HUES6 (cell line): ENCODE measurements around the gene KDM7A.

Source experiments
- H3K27ac ChIP-seq: 2 replicates; pipeline ENCODE4 v1.7.0; 2013; ENCODE audit warnings: low read depth, mild to moderate bottlenecking, low read length, inconsistent platforms
- H3K27me3 ChIP-seq: 2 replicates; pipeline ENCODE4 v1.6.1; 2013; ENCODE audit warnings: low read length; ENCODE audit not compliant: control insufficient read depth, insufficient read depth
- H3K36me3 ChIP-seq: 2 replicates; pipeline ENCODE4 v1.6.1; 2013; ENCODE audit warnings: low read length; ENCODE audit not compliant: control insufficient read depth, insufficient read depth
- H3K4me1 ChIP-seq: 2 replicates; pipeline ENCODE4 v1.6.1; 2013; ENCODE audit warnings: low read length; ENCODE audit not compliant: control insufficient read depth, insufficient read depth
- H3K4me3 ChIP-seq: 2 replicates; pipeline ENCODE4 v1.5.1; 2013; ENCODE audit warnings: low read depth, low read length
- H3K9ac ChIP-seq: one replicate; pipeline ENCODE4 v1.6.1; 2013; ENCODE audit warnings: mild to moderate bottlenecking, low read length
- H3K9me3 ChIP-seq: 2 replicates; pipeline ENCODE4 v1.6.1; 2013; ENCODE audit warnings: low read depth, low read length; ENCODE audit not compliant: control insufficient read depth, insufficient read depth

KDM7A gene, protein sequence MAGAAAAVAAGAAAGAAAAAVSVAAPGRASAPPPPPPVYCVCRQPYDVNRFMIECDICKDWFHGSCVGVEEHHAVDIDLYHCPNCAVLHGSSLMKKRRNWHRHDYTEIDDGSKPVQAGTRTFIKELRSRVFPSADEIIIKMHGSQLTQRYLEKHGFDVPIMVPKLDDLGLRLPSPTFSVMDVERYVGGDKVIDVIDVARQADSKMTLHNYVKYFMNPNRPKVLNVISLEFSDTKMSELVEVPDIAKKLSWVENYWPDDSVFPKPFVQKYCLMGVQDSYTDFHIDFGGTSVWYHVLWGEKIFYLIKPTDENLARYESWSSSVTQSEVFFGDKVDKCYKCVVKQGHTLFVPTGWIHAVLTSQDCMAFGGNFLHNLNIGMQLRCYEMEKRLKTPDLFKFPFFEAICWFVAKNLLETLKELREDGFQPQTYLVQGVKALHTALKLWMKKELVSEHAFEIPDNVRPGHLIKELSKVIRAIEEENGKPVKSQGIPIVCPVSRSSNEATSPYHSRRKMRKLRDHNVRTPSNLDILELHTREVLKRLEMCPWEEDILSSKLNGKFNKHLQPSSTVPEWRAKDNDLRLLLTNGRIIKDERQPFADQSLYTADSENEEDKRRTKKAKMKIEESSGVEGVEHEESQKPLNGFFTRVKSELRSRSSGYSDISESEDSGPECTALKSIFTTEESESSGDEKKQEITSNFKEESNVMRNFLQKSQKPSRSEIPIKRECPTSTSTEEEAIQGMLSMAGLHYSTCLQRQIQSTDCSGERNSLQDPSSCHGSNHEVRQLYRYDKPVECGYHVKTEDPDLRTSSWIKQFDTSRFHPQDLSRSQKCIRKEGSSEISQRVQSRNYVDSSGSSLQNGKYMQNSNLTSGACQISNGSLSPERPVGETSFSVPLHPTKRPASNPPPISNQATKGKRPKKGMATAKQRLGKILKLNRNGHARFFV

DNA sequence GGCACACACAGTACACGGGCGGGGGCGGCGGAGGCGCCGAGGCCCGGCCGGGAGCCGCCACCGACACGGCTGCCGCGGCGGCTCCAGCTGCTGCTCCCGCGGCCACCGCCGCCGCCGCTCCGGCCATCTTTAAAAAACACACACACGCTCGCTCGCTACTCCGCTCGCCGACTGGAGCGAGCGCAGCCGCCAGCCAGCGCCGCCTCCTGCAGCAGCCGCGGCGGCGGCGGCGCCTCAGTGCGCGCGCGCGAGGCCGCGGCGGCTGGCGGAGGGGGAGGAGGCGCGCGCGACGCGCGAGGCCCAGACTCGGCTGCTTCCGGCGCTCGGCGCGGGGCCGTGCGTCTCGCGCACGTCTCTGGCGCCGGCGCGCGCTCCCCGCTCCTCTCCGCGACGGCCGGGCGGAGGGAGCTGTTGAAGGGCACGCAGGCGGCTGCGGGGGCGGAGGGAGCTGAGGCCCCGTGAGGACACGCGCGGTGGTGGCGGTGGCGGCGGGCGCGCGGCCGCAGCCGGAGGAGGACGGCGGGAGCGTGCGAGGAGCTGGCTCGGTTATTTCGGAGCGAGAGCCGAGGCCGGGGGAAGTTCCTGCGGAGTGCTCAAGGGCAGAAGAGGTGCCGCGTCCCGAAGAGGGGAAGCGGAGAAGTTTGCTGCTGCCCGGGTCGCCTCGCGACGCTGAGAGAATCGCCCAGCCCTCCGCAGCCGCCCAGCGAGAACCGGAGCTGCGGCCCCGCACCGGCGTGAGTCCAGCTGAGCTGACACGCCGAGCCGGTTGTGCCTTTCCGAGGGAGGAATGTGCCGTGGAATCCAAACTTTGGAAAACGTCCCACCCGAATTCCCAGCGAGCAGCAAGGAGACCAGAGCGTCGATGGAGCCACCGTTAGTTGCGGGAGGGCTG, at the start of gene KDM7A:
TSS of gene KDM7A (minus strand) at position 173 of the 892 bp plus-strand sequence. CDS start at position 127, 46 bp downstream.
- Histone ChIP-seq H3K4me3 (peak within 1 kb of the TSS; percentile 88), H3K27ac (peak within 1 kb of the TSS; percentile 61; the same call in 1 of the 2 replicates), H3K9me3 (no peaks in the 10 kb centered on the region; the same call in 1 of the 2 replicates), H3K9ac (peak within 1 kb of the TSS; percentile 89), H3K36me3 (no peaks in the 10 kb centered on the region), H3K27me3 (peaks cover 23% of the 10 kb centered on the region), H3K4me1 (peaks cover 4% of the 10 kb centered on the region; the same call in 1 of the 2 replicates)

DNA sequence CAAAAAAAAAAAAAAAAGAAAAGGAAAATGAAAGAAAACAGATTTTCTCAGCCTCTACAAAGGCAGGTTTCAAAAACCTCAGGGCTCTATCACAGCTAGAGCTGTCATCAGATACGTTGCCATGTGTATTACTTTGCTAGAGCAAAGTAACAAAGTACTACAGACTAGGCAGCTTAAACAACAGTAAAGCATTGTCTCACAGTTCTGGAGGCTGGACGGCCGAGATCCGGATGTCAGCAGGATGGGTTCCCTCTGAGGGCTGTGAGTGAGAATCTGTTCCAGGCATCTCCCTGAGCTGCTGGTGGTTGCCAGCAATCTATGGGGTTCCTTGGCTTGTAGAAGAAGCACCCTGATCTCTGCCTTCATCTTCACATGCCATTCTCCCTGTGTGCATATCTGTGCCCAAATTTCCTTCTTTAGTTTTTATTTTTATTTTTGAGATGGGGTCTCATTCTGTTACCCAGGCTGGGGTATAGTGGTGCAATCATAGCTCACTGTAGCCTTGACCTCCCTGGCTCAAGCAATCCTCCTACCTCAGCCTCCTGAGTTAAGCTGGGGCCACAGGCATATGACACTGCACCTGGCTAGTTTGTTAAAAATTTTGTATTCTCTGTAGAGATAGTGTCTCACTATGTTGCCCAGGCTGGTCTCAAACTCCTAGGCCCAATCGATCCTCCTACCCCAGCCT, 48.9 kb upstream of the KDM7A start:
- peaks cover 11% of the 10 kb centered on the region; the same call in 1 of the 2 replicates for H3K27me3 ChIP-seq
- peaks cover 5% of the 10 kb centered on the region; the same call in 1 of the 2 replicates for H3K4me1 ChIP-seq
- H3K36me3 ChIP-seq = no peaks in the 10 kb centered on the region
- no peak overlapping the region for H3K27ac ChIP-seq
- no peak overlapping the region for H3K9ac ChIP-seq
- no peak overlapping the region for H3K4me3 ChIP-seq
- no peaks in the 10 kb centered on the region for H3K9me3 ChIP-seq

DNA sequence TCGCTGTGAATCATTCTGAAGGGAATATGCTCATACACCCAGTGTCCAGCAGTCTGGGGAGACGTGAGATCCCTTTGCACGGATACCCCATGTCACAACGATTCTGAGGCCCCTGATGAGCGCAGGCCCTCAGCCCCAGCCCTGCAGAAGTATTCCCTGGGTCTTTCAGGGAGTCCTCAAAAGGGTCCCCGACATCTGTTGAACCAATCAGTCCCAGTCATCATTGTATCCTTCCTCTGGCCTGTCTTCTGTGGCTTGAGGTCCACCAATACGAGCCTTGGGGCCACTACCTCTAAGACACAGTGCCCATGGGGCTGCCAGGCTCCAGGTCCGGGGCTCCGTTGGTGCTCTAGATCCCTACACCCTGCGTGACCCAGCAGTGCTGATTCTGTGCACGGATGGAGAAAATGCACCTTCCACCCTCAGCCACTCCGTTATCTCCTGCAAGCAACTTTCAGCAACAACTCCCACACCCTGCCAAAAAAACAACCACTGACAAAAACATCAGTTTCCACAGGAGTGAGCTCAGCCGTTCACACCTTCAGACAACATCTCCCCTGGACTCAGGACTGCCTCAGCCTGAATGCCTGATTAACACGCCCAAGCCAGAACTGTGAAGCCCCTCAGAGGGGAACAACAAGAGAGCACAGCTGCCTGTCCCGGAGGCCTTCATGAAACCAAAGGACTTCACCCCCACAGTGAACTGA, 46.9 kb upstream of the KDM7A start:
- Histone ChIP-seq H3K4me1 (no peaks in the 10 kb centered on the region), H3K9ac (no peak overlapping the region), H3K27me3 (no peaks in the 10 kb centered on the region; the same call in 1 of the 2 replicates), H3K9me3 (no peaks in the 10 kb centered on the region), H3K4me3 (no peak overlapping the region), H3K27ac (no peak overlapping the region), H3K36me3 (no peaks in the 10 kb centered on the region)

DNA sequence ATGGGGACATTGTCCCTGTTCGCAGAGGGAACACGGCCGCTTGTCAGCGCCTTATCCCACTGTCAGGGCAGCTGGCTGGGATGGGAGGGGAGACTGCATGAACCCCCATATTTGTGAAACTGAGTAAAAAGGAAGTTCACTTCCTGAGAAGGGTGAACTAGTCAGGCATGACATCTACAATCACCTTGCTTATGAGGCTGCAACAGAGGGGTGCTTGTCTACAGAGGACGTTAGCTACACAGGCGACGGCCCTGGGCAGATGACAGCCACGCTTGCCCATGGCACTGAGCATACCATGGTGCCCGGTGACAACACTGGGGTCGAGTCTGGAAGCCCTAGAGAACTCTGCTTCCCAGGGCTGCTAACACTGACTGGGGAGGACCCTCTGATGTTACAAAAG, 46.0 kb upstream of the KDM7A start:
- no peaks in the 10 kb centered on the region for H3K36me3 ChIP-seq
- no peak overlapping the region for H3K27ac ChIP-seq
- H3K4me1 ChIP-seq = no peaks in the 10 kb centered on the region
- H3K9ac ChIP-seq = no peak overlapping the region
- no peak overlapping the region for H3K4me3 ChIP-seq
- no peaks in the 10 kb centered on the region for H3K27me3 ChIP-seq
- H3K9me3 ChIP-seq = 0 out of 2 replicates have a peak, but pooled peaks cover 3% of the 10 kb centered on the region

DNA sequence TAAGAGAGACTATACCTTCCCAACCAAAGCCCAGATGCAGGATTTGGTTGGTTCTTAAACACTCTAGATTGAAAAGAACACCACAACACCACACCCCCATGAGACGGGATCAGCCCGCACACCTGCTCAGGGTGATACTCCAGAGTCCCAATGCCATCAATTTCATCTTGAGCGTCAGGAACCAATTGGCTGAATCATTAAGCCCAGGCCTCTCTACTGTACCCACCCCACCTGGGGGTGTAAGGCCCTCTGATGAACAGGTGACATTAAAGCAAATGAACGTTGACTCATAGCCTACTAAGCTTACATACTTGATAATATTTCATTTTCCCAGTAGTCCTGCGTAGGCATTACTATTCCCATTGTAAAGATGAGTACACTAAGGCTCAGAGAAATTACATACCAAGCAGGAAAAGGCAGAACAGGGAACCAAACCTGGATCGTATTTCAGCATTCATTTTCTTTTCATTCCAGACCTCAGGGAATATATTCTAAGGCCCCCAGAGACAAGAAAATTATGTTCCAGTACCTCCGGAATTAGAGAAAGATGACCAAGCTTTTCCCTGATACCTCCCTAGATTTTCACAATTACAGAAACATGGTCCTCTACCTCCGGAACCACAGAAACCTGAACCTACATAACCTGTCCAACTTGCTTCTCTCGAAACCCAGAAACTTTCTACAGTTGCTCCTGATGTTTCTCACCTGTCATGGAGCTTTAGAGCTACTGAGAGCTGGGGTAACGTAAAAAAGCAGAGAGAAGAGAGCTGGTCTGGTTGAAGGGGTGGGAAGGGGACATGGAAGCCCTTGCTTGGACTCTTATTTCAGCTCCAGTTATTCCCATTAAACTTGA, 43.1 kb upstream of the KDM7A start:
- H3K27me3 ChIP-seq = no peaks in the 10 kb centered on the region
- no peaks in the 10 kb centered on the region for H3K4me1 ChIP-seq
- no peaks in the 10 kb centered on the region for H3K36me3 ChIP-seq
- H3K27ac ChIP-seq = no peak overlapping the region
- H3K9ac ChIP-seq = no peak overlapping the region
- H3K4me3 ChIP-seq = no peak overlapping the region
- 0 out of 2 replicates have a peak, but pooled peaks cover 3% of the 10 kb centered on the region for H3K9me3 ChIP-seq

DNA sequence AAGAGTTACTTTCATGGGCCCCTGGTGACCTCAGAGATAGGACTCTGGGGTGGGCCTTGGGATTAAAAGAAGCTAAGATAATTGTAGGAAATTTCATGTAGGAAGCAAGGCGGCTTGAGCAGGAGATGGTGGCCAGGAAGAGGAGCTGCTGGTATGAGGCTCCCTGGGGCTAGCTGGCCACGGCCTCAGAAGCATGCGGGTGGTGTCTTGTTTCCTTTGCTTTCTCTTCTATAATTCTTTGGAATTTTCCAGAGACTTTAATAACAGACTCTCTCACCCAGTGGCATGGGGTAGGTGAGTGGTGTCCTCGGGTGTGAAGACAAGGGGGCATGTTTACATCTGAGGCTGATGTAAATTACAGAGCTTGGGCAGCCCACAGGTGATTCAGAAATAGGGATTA, 41.9 kb upstream of the KDM7A start:
- no peak overlapping the region for H3K4me3 ChIP-seq
- no peak overlapping the region for H3K27ac ChIP-seq
- H3K36me3 ChIP-seq = no peaks in the 10 kb centered on the region
- H3K9ac ChIP-seq = no peak overlapping the region
- no peaks in the 10 kb centered on the region for H3K27me3 ChIP-seq
- 0 out of 2 replicates have a peak, but pooled peaks cover 3% of the 10 kb centered on the region for H3K9me3 ChIP-seq
- H3K4me1 ChIP-seq = no peaks in the 10 kb centered on the region

DNA sequence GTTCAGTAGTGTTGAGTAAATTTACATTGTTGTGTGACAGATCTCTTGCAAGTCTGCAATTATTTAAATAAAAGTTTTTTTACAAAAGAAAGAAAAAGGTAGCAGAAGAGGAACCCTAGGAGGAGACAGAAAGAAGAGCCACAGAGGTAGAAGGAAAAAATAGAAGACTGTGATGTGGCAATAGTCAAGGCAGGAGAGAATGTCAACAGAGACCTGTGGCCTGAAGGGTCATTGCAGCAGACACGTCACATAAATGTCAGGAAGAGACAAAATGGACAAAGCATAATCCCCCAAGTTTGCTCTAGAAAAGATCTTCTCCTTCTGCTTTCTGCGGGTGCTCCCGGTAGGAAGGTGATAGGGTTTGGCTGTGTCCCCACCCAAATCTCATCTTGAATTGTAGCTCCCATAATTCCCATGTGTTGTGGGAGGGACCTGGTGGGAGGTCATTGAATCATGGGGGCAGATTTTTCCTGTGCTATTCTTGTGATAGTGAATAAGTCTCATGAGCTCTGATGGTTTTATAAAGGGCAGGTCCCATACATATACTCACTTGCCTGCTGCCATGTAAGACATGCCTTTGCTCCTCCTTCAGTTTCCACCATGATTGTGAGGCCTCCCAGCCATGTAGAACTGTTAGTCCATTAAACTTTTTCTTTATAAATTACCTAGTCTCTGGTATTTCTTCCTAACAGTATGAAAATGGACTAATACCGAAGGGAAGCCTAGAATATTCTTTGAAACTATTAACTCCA, 41.1 kb upstream of the KDM7A start:
- no peak overlapping the region for H3K9ac ChIP-seq
- H3K9me3 ChIP-seq = 0 out of 2 replicates have a peak, but pooled peaks cover 3% of the 10 kb centered on the region
- H3K36me3 ChIP-seq = no peaks in the 10 kb centered on the region
- no peak overlapping the region for H3K4me3 ChIP-seq
- H3K27ac ChIP-seq = no peak overlapping the region
- H3K4me1 ChIP-seq = no peaks in the 10 kb centered on the region
- H3K27me3 ChIP-seq = no peaks in the 10 kb centered on the region

DNA sequence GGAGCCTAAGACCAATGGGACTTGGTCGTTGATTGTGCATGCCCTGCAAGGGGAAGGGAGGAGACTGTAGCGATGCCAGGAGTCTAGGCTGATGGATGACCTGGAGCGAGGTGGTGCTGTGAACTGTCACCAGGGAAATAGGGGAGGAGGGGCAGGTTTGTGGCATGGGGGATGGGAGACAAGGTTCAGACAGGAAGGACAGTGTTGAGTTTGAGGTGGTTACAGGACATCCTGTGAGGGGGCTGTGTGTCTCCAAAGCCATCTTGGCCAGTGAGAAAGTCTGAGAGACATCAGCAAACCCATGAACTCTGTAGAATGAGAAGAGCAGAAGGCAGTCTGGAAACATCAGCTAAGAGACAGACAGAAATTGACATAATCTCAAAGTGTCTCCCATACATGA, 38.5 kb upstream of the KDM7A start:
- H3K4me3 ChIP-seq = no peak overlapping the region
- H3K9ac ChIP-seq = no peak overlapping the region
- H3K27ac ChIP-seq = no peak overlapping the region
- 0 out of 2 replicates have a peak, but pooled peaks cover 3% of the 10 kb centered on the region for H3K9me3 ChIP-seq
- H3K27me3 ChIP-seq = no peaks in the 10 kb centered on the region
- no peaks in the 10 kb centered on the region for H3K36me3 ChIP-seq
- H3K4me1 ChIP-seq = no peaks in the 10 kb centered on the region; the same call in 1 of the 2 replicates
